HG02973 (cell line): Measurements from ENCODE around the gene PHF21A.
"Not testable (repeated sequence)": the region's sequence is repeated elsewhere in the genome, so short reads cannot be mapped to it uniquely, and the experiment has no call there.

ENCODE experiments used
- ATAC-seq: cut with Tn5 transposase; IDR thresholded peaks from one replicate; pipeline ENCODE4 v1.9.1; 2021; ENCODE audit warnings: moderate library complexity; ENCODE audit not compliant: unreplicated experiment

PHF21A gene

GRCh38 chr11:45906965-45907611 lies 214.2 kb downstream of the PHF21A start, which contains the start of gene FREY1:
Gene FREY1, minus strand, starts transcription at chr11:45907271. Its CDS starts 26 bp downstream, at chr11:45907245.
- no peak for ATAC-seq

GRCh38 chr11:45906096-45906682 lies 215.1 kb downstream of the PHF21A start:
- no peak for ATAC-seq

GRCh38 chr11:45905576-45905975 lies 215.7 kb downstream of the PHF21A start:
- ATAC-seq, result not testable (repeated sequence)

- no peak for ATAC-seq
Measured at GRCh38 chr11:45905095-45905494, 216.2 kb downstream of the PHF21A start.

GRCh38 chr11:45904309-45904915 lies 216.8 kb downstream of the PHF21A start:
- no peak for ATAC-seq

- no peak for ATAC-seq
Measured at GRCh38 chr11:45902452-45903380, 218.5 kb downstream of the PHF21A start.

GRCh38 chr11:45901626-45902025 lies 219.6 kb downstream of the PHF21A start:
- ATAC-seq, result no peak

- ATAC-seq, result no peak
Measured at GRCh38 chr11:45900916-45901617, 220.2 kb downstream of the PHF21A start.

- ATAC-seq, result not testable (repeated sequence)
Measured at GRCh38 chr11:45900175-45900800, 221.0 kb downstream of the PHF21A start.

GRCh38 chr11:45899448-45900174 lies 221.6 kb downstream of the PHF21A start:
- no peak for ATAC-seq

- ATAC-seq, result no peak
Measured at GRCh38 chr11:45899086-45899447, 222.2 kb downstream of the PHF21A start.

- no peak for ATAC-seq
Measured at GRCh38 chr11:45897556-45897955, 223.7 kb downstream of the PHF21A start.

- ATAC-seq, result no peak
Measured at GRCh38 chr11:45896422-45896984, 224.8 kb downstream of the PHF21A start.

- no peak for ATAC-seq
Measured at GRCh38 chr11:45895553-45896259, 225.5 kb downstream of the PHF21A start.

- ATAC-seq, result no peak
Measured at GRCh38 chr11:45894555-45895247, 226.6 kb downstream of the PHF21A start.

- no peak for ATAC-seq
Measured at GRCh38 chr11:45892856-45893255, 228.4 kb downstream of the PHF21A start.

GRCh38 chr11:45890886-45891550 lies 230.2 kb downstream of the PHF21A start:
- ATAC-seq, result no peak
